ENCODE measurements around the gene PLGRKT.
A peak's percentile ranks its signal among the peaks of the same experiment; 100 is the strongest.
"Not testable (repeated sequence)": the region's sequence is repeated elsewhere in the genome, so short reads cannot be mapped to it uniquely, and the experiment has no call there.

PLGRKT gene

DNA sequence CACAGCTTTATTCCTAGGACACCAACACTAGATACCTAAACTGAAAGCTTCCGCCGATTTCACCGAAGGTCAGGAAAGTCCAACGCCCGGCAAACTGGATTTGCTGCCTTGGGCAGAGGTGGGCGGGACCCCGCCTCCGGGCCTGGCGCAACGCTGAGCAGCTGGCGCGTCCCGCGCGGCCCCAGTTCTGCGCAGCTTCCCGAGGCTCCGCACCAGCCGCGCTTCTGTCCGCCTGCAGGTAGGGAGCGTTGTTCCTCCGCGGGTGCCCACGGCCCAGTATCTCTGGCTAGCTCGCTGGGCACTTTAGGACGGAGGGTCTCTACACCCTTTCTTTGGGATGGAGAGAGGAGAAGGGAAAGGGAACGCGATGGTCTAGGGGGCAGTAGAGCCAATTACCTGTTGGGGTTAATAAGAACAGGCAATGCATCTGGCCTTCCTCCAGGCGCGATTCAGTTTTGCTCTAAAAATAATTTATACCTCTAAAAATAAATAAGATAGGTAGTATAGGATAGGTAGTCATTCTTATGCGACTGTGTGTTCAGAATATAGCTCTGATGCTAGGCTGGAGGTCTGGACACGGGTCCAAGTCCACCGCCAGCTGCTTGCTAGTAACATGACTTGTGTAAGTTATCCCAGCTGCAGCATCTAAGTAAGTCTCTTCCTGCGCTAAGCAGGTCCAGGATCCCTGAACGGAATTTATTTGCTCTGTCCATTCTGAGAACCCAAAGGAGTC is 12.8 kb upstream of the PLGRKT start, which contains the start of gene CD274:
CD274 (plus strand) TSS at position 184 of the 733 bp plus-strand sequence. CDS start 5,572 bp downstream, outside the sequence.
- peak; percentile 65 for DNase-seq (ENCODE audit: low read depth)

DNA sequence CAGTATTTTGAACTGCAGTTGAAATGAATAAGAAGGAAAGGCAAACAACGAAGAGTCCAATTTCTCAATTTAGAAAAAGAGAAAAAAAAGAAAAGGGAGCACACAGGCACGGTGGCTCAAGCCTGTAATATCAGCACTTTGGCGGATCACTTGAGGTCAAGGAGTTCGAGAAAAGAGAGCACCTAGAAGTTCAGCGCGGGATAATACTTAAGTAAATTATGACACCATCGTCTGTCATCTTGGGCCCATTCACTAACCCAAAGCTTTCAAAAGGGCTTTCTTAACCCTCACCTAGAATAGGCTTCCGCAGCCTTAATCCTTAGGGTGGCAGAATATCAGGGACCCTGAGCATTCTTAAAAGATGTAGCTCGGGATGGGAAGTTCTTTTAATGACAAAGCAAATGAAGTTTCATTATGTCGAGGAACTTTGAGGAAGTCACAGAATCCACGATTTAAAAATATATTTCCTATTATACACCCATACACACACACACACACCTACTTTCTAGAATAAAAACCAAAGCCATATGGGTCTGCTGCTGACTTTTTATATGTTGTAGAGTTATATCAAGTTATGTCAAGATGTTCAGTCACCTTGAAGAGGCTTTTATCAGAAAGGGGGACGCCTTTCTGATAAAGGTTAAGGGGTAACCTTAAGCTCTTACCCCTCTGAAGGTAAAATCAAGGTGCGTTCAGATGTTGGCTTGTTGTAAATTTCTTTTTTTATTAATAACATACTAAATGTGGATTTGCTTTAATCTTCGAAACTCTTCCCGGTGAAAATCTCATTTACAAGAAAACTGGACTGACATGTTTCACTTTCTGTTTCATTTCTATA is 12.0 kb upstream of the PLGRKT start:
- DNase-seq (ENCODE audit: low read depth), result no peak

DNA sequence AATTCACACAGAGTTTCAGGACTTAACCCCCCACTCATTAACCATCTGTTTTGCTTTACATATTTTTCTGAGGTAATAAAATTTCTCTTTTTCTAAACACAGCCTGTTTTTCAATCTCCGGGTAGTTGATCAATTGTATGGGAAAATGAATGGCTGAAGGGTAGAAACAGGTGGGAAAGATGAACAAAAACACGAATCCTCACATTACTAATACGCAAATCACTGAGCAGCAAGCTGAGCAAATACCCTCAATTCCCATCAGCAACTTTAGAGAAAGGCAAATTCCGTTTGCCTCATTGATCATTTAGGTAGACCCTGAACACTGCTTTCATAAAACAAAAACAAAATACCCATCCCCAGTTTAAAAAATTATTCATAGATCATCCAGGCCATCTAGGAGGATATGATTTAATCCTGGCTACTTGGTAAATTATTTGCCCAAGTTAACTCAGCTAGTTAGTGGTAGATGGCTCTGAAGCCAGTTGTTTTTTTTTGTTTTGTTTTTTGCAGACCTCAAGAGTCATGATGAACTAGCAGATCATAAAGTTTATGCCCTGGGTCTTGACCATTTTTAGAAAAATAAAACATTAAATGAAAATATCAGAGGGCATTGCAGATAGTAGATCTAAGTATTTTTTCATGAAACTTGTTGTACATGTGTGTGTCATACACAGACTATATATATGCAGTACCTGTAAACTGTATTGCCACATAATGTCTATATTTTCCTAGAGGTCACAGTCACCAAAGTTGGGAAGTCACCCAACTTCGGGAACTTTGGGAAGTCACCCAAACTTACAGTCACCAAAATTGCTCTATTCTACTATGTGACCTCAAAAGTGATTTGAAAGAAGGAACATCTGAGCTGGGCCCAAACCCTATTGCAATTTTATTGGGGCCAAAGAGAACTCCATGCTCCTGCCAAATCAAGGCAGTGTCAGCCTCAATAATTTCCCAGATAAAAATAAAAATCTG is 11.0 kb upstream of the PLGRKT start:
- no peak for DNase-seq (ENCODE audit: low read depth)

DNA sequence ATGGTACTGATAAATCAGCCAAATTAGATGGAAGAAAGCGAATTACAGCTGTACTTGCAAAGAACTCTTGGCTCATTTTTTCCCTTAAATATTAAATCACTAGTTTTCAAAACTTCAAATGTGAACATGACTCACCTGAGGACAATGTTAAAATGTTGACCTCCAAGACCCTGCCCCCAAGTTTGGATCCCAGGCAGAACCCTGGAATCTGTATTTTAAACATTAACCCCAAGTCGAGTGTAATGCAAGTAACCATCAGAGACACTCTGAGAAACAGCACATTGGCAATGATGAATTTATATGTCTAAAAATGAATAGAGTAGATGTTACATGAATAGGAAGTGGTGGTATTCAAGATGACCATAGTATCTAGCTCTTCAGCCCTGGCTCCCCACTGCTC is 10.3 kb upstream of the PLGRKT start:
- no peak for DNase-seq (ENCODE audit: low read depth)

DNA sequence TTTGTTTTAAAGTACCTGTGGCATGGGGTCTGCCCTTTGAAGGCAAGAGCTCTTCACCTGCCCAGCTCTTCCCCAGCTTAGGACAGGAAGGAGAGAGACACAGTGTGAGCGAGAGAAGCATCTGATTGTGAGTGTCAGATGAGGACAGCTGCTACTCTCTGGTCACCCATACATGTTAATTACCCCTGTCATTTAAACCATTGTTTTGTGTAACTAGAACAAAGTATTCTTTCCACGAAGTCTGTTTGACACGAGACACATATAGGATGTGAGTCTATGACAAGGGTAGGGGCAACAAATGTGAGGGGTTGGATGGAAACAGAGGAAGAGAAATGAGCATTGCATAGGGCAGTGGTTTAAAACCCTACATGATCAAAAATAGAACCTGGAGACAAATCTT is 9.6 kb upstream of the PLGRKT start:
- DNase-seq (ENCODE audit: low read depth), result no peak

DNA sequence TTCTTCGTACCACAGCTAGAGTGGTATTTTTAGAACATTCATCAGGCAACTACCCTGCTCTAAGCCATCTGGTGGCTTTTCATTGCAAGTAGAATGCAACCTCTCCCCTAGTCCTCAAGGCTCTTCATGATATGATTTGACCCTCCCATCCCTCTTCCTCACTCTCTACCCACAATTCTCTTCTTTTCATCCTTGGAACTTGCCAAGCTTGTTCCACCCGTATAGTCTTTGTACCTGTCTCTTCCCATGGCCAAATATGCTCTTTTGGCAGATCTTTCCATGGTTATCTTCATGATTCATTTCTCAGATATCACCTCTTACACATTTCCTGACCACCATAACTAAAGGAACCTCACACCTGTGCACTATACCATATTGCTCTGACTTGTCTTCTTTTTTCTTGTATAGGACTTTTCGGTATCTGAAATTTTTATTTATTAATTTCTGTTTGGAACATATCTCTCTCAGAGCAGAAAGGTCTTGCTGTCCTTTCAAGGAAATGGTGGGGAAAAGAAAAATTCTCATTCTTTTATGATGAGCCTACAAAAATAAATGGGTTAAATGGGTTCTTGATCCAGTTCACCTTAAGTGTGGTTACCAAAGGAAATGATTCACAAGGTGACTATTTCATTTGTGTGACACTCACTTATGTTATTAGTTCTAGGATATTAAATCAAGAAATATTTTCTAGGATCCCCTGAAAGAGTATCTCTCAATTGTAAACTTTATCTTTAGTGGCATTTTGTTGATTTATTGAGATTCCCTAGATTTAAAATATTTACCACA is 8.9 kb upstream of the PLGRKT start:
- no peak for DNase-seq (ENCODE audit: low read depth)

DNA sequence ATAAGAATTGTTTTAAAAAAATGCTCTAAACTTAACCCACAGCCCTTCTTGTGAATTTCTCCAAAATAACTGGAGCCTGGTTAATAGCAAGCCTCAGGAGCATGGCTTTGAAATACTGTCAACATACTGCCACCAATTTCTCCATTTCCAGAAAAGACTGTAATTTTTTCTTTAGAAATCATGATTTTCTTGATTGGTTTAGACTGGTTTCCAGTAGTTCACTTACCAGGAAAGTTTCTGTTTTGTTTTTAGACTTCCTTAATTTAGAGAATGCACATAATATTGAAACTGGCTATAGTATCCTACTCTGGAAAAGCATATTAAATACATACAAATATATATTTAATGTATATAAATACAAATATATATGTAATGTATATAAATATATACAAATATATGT is 8.2 kb upstream of the PLGRKT start:
- DNase-seq (ENCODE audit: low read depth), result no peak

DNA sequence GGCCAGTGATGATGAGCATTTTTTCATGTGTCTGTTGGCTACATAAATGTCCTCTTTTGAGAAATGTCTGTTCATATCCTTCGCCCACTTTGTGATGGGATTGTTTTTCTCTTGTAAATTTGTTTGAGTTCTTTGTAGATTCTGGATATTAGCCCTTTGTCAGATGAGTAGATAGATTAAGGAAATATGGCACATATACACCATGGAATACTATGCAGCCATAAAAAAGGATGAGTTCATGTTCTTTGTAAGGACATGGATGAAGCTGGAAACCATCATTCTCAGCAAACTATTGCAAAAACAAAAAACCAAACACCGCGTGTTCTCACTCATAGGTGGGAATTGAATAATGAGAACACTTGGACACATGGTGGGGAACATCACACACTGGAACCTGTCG is 7.4 kb upstream of the PLGRKT start:
- not testable (repeated sequence) for DNase-seq (ENCODE audit: low read depth)

DNA sequence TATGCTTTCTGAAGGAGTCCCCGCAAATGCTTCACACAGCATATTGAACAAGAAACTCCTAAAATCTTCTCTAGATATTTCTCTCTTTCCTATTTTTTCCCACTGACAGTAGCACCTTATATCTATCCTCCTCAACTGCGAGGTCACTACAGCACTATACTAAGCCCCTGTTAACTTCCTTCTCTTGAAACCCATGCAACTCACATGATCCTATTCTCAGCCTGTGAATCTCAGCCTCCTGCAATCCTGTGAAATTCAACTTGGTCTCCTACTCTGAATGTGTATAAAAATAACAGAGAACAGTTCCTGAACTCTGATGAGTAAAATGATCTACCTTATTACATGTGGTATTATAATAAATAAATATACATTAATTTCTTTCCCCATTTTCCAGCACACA is 6.1 kb upstream of the PLGRKT start:
- no peak for DNase-seq (ENCODE audit: low read depth)

DNA sequence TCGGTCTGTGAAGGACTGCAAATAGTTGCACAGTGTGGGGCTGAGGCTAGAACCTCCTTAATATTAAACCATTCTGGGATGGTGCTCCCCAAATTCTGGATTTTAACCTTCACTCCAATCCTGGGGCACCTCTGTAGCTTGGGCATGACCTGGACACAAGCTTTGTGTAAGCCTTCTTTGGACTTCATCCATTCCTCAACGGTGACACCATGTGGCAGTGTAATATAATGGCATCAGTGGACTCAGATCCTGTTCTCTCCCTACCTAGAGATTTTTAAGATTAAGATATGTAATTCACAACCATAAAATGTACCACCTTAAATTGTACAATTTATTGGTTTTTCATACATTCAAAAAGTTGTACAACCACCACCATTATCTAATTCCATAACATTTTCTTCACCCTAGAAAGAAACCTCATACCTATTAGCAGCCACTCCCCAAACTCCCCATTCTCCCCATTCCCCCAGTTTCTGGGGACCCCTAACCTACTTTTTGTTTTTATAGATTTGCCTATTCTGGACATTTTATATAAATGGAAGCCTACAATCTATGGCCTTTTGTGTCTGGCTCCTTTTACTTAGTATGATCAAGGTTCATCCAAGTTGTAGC is 4.8 kb upstream of the PLGRKT start:
- DNase-seq (ENCODE audit: low read depth), result no peak

DNA sequence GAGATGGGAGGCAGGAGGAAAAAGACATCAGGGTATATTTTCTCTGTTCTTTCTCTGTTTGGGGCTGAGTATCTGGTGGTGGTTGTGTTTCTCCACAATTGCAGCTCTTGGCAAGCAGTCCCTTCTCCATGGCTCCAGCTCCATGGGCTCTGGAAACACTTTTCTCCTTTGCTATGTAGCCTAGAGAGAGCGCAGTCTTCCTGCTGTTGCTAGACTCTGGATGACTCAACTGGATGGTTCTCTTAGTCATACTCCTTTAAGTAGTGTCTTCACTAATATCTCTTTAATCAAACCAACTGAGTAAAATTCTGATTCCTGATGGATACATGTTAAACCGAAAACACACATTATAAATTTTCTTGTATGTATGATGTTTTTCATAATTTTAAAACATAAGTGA is 3.3 kb upstream of the PLGRKT start:
- no peak for DNase-seq (ENCODE audit: low read depth)

DNA sequence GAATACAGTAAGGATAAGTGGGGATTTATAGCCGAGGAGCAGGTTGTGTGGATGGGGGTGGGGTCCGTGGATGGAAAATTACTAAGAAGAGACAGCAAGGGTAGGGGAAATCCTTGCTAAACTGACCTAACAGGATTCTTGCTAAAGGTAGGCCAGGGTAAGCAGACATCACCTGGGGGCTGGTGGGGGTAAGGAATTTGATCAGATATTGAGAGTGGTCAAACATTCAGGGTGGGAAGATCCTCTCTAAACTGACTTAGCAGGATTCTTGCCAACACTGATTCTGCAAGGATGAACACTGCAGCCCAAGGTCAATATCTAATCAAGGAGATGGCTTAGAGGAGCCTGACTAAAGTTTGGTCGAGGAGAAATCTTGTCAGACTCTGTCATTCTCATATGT is 2.7 kb upstream of the PLGRKT start:
- DNase-seq (ENCODE audit: low read depth), result no peak

DNA sequence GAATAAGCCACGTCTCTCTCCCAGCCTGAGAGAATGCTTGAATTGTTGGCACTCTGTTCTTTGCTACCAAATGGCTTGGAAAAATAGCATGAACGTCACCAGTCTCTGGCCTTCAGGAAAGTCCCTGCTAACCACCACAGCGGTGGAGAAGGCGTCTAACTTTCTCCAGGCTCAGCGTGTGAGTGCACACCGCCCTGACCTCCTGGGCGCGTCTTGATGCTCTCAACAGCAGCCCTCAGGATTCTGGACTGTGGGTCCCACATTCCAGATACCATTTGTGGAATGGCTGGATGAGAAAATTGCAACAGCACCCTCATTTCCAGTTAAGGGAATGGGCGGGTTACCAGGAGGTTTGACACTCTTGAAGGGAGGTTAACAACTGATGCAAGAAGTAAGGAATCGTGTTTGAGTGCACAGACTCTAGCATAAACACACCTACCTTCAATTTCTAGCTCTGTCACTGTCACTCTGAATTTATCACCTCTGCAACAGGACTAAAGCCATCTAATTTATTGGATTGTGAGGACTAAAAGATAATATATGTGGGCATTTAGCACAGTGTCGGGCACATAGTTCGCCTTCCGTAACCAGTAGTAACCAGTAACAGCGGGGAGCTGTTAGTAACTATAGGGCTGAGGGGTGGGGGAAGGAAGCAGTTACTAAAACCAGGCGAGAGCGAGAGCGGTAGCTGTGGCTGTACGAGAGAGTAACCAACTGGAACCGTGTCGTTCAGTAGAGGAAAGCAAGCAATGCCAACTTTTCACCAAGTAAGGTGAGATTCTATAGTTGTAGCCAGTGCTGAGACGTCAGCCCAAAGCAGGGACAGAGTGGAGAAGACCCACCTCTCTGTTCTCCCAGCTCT is 807 bp upstream of the PLGRKT start:
- DNase-seq (ENCODE audit: low read depth), result no peak

DNA sequence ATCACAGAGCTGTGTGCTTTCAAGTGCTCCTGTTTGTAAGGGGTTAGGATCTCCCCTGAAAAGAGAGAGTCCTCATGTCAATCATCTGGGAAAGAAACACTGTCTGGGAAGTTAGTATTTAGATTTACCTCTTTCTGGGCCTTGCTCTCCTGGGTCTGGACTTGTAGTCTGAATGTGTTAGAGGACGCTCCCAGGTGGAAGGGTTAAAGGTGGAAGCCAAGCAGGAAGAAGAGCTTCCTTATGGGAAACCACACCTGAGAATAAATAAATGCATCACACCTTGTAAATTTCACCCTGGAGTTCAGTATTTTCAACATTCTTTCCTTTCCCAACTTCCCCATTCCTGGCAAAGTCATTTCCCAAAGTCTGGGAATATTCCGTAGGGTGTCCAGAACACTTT is 1.3 kb downstream of the PLGRKT start:
- no peak for DNase-seq (ENCODE audit: low read depth)

DNA sequence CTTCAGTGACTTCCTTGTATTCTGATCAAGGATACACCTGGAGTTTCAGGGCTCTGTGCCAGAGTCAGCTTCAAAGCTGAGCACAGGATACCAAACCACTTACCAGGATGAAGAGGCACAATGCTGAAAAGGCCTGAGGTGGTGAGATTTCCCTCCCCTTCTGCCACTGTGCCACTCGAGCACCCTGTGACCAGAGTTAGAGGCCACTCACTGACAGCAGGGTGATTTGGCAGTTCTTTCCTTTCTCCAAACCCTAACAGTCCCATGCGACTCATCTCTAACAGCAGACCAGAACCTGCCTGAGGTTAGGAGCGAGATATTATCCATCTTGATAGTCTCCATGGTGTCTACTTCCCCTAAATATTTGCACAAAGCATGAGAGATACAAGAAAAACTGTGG is 1.8 kb downstream of the PLGRKT start:
- no peak for DNase-seq (ENCODE audit: low read depth)

DNA sequence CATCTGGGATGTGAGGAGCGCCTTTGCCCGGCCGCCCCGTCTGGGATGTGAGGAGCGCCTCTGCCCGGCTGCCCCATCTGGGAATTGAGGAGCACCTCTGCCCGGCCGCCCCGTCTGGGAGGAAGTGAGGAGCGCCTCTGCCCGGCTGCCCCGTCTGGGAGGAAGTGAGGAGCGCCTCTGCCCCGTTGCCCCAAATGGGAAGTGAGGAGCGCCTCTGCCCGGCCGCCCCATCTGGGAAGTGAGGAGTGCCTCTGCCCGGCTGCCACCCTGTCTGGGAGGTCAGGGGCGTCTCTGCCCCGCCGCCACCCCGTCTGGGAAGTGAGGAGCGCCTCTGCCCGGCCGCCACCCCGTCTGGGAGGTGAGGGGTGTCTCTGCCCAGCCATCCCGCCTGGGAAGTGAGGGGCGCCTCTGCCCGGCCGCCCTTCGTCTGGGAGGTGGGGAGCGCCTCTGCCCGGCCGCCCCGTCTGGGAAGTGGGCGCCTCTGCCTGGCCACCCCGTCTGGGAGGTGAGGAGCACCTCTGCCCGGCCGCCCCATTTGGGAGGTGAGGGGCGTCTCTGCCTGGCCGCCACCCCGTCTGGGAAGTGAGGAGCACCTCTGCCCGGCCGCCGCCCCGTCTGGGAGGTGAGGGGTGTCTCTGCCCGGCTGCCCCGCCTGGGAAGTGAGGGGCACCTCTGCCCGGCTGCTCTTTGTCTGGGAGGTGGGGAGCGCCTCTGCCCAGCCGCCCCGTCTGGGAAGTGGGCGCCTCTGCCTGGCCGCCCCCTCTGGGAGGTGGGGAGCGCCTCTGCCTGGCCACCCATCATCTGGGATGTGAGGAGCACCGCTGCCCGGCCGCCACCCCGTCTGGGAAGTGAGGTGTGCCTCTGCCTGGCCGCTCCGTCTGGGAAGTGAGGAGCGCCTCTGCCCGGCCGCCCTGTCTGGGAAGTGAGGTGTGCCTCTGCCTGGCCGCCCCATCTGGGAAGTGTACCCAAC is 3.6 kb downstream of the PLGRKT start:
- not testable (repeated sequence) for DNase-seq (ENCODE audit: low read depth)

DNA sequence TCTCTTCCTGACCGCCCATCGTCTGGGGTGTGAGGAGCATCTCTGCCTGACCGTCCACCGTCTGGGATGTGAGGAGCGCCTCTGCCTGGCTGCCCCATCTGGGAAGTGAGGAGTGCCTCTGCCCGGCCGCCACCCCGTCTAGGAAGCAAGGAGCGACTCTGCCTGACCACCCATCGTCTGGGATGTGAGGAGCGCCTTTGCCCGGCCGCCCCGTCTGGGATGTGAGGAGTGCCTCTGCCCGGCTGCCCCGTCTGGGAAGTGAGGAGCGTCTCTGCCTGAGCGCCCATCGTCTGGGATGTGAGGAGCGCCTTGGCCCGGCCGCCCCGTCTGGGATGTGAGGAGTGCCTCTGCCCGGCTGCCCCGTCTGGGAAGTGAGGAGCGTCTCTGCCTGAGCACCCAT is 4.4 kb downstream of the PLGRKT start:
- DNase-seq (ENCODE audit: low read depth), result not testable (repeated sequence)

DNA sequence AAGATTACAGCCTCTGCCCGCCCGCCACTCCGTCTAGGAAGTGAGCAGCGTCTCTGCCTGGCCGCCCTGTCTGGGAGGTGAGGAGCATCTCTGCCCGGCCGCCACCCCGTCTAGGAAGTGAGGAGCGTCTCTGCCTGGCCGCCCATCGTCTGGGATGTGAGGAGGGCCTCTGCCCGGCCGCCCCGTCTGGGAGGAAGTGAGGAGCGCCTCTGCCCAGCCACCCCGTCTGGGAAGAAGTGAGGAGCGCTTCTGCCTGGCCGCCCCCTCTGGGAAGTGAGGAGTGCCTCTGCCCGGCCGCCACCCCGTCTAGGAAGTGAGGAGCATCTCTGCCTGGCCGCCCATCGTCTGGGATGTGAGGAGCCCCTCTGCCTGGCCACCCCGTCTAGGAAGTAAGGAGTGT is 4.8 kb downstream of the PLGRKT start:
- not testable (repeated sequence) for DNase-seq (ENCODE audit: low read depth)

DNA sequence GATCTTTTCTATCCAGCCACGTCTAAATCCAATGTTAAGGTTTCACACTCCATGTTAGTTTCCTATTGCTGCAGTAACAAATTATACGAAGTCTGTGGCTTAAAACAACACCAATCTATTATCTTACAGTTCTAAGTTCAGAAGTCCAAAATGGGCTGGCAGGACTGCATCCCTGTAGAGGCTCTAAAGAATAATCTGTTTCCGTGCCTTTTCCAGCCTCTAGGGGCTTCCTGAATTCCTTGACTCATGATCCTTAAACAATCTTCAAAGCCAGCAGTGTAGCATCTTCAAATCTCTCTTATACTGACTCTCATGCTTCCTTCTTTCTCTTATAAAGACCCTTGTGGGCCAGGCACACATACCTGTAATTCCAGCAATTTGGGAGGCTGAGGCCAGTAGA is 6.8 kb downstream of the PLGRKT start:
- DNase-seq (ENCODE audit: low read depth), result no peak
